Spinal cord (tissue), 10 donors: ENCODE results near the gene TMEM150B. TPM values are rescaled to one million over a fixed set of nuclear protein-coding genes. Genes with fewer than 3 reads are reported as not detected.
A peak's percentile ranks its signal among the peaks of the same experiment; 100 is the strongest.

Source experiments
- DNase-seq, 6 donors: peaks; one replicate each; pipeline versions ENCODE4 v3.0.0 to v3.0.0-alpha.2; 2013 to 2015; ENCODE audit warnings: low spot score in 6 of 6, low read depth in 4 of 6
- H3K27ac ChIP-seq: one replicate; pipeline ENCODE4 v1.5.1; 2013; ENCODE audit warnings: low read depth, low read length, control low read depth
- H3K27me3 ChIP-seq: one replicate; pipeline ENCODE4 v1.6.1; 2013; ENCODE audit warnings: low read length; ENCODE audit not compliant: control insufficient read depth, insufficient read depth
- H3K36me3 ChIP-seq: one replicate; pipeline ENCODE4 v1.6.1; 2013; ENCODE audit warnings: low read length; ENCODE audit not compliant: control insufficient read depth, insufficient read depth
- H3K4me1 ChIP-seq: one replicate; pipeline ENCODE4 v1.6.1; 2013; ENCODE audit warnings: low read length; ENCODE audit not compliant: control insufficient read depth, insufficient read depth
- H3K4me3 ChIP-seq: one replicate; pipeline ENCODE4 v1.5.1; 2013; ENCODE audit warnings: low read depth, low read length, control low read depth
- H3K9me3 ChIP-seq: one replicate; pipeline ENCODE4 v1.6.1; 2013; ENCODE audit warnings: low read length; ENCODE audit not compliant: control insufficient read depth, insufficient read depth
- WGBS: methylation state at CpG from one replicate; pipeline ENCODE4 v1.1.5; 2013; ENCODE audit warnings: missing lambda C conversion rate; ENCODE audit not compliant: insufficient coverage; 5-methylcytosine and 5-hydroxymethylcytosine counted together
- polyA plus RNA-seq, 2 donors: library from polyadenylated mRNA; unstranded; fragments of 120-200 nt; gene quantifications; one replicate each; pipeline ENCODE4 v1.2.1, GENCODE V29; 2013; ENCODE audit not compliant: insufficient read length in 2 of 2
- total RNA-seq, 2 donors: library from RNA; depleted of rRNA in 1 of 2; stranded (reverse); fragments of 120-200 nt in 1 of 2; fragments of >200 nt in 1 of 2; gene quantifications; one replicate each; pipeline versions ENCODE4 v1.2.3 to v1.2.4, GENCODE V29; 2013 to 2014
- donor health status: healthy.

Gene TMEM150B
- total and polyA plus RNA-seq, 4 donors, result 0.52 to 0.89 (median 0.71) TPM

- Histone ChIP-seq H3K4me3 (no peak overlapping the region), H3K27me3 (no peaks in the 10 kb centered on the region), H3K9me3 (no peaks in the 10 kb centered on the region), H3K27ac (no peak overlapping the region), H3K36me3 (peaks cover 75% of the 10 kb centered on the region), H3K4me1 (peaks cover 16% of the 10 kb centered on the region)
- 98% methylated on average over 7 of the region's 10 CpGs for WGBS
- DNase-seq, result no peak
These were observed 25.1 kb downstream of the TMEM150B start for GRCh38 chr19:55299991-55300390.

- Histone ChIP-seq H3K4me1 (peaks cover 14% of the 10 kb centered on the region), H3K9me3 (no peaks in the 10 kb centered on the region), H3K27me3 (no peaks in the 10 kb centered on the region), H3K27ac (no peak overlapping the region), H3K36me3 (peaks cover 73% of the 10 kb centered on the region), H3K4me3 (no peak overlapping the region)
- DNase-seq, result no peak
- WGBS, result 93% methylated on average over 8 of the region's 10 CpGs
These were observed 27.9 kb downstream of the TMEM150B start for GRCh38 chr19:55297267-55297666.

GRCh38 chr19:55289117-55289796 is 35.9 kb downstream of the TMEM150B start:
- Histone ChIP-seq H3K4me1 (peaks cover 37% of the 10 kb centered on the region), H3K4me3 (no peak overlapping the region), H3K27me3 (no peaks in the 10 kb centered on the region), H3K27ac (no peak overlapping the region), H3K36me3 (peaks cover 76% of the 10 kb centered on the region), H3K9me3 (no peaks in the 10 kb centered on the region)
- WGBS, result 100% methylated on average over 6 of the region's 9 CpGs
- peak in 1 of 6 donors; percentile 11 for DNase-seq

- H3K27ac ChIP-seq, result peak overlapping the region; percentile 80
- WGBS, result 78% methylated on average over 17 of the region's 21 CpGs
- H3K4me3 ChIP-seq, result no peak overlapping the region
- peaks cover 47% of the 10 kb centered on the region for H3K4me1 ChIP-seq
- H3K27me3 ChIP-seq, result no peaks in the 10 kb centered on the region
- peak in 1 of 6 donors; percentile 66 for DNase-seq
- no peaks in the 10 kb centered on the region for H3K9me3 ChIP-seq
- H3K36me3 ChIP-seq, result peaks cover 61% of the 10 kb centered on the region
These were observed 37.6 kb downstream of the TMEM150B start for GRCh38 chr19:55287361-55288079.

- Histone ChIP-seq H3K27me3 (no peaks in the 10 kb centered on the region), H3K4me1 (peaks cover 52% of the 10 kb centered on the region), H3K27ac (peak overlapping the region; percentile 61), H3K4me3 (peak overlapping the region; percentile 37), H3K36me3 (peaks cover 40% of the 10 kb centered on the region), H3K9me3 (no peaks in the 10 kb centered on the region)
- peak in 1 of 6 donors; percentile 16 for DNase-seq
- WGBS, result 22% methylated on average over 16 of the region's 18 CpGs
These were observed 39.8 kb downstream of the TMEM150B start for GRCh38 chr19:55285229-55285890.

DNA sequence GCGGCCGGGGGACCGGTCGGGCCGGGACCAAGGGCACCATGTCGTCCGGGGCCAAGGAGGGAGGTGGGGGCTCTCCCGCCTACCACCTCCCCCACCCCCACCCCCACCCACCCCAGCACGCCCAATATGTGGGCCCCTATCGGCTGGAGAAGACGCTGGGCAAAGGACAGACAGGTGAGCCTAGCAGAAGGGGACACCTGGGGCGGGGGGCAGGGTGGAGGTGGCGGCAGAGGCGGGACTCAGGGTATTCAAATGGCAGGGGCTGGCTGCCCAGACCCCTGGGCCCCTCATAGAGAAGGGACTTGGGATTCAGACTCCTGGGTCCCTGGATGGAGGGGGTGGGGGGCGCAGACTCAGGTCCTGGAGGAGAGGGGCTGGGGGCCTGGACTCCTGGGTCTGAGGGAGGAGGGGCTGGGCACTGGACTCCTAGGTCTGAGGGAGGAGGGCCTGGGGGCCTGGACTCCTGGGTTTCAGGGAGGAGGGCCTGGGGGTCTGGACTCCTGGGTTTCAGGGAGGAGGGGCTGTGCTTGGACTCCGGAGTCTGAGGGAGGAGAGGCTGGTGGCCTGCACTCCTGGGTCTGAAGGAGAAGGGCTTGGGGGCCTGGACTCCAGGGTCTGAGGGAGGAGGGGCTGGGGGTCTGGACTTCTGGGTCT is 40.6 kb downstream of the TMEM150B start:
- DNase-seq, result peak in 2 of 6 donors; percentile 5 to 27
- WGBS, result 9% methylated on average over 5 of the region's 16 CpGs
- Histone ChIP-seq H3K27ac (peak overlapping the region; percentile 61), H3K36me3 (peaks cover 34% of the 10 kb centered on the region), H3K4me3 (peak overlapping the region; percentile 37), H3K9me3 (no peaks in the 10 kb centered on the region), H3K4me1 (peaks cover 58% of the 10 kb centered on the region), H3K27me3 (no peaks in the 10 kb centered on the region)

- 6% methylated on average over 18 of the region's 44 CpGs for WGBS
- H3K9me3 ChIP-seq, result no peaks in the 10 kb centered on the region
- peak within 1 kb of the TSS; percentile 37 for H3K4me3 ChIP-seq
- DNase-seq, result peak in 5 of 6 donors; percentile 75 to 97 (median 85)
- peaks cover 65% of the 10 kb centered on the region for H3K4me1 ChIP-seq
- no peaks in the 10 kb centered on the region for H3K27me3 ChIP-seq
- H3K36me3 ChIP-seq, result peaks cover 28% of the 10 kb centered on the region
- peak within 1 kb of the TSS; percentile 61 for H3K27ac ChIP-seq
These were observed 41.4 kb downstream of the TMEM150B start, which contains the start of gene BRSK1 for GRCh38 chr19:55283548-55284377. BRSK1 (plus strand) TSS chr19:55283997; CDS start chr19:55284443, 446 bp downstream.

- WGBS, result under 1% methylated on average over 47 of the region's 52 CpGs
- peaks cover 42% of the 10 kb centered on the region for H3K4me1 ChIP-seq
- H3K9me3 ChIP-seq, result no peaks in the 10 kb centered on the region
These were observed 45.1 kb downstream of the TMEM150B start, which contains the start of gene HSPBP1 for GRCh38 chr19:55279770-55280643. HSPBP1 (minus strand) TSS chr19:55280110; CDS start chr19:55279608, 502 bp downstream.

More at GRCh38 chr19:55279770-55280643, 45.1 kb downstream of the TMEM150B start, which contains the start of gene HSPBP1:
- peak; percentile 82 to 99 (median 90) for DNase-seq
- H3K27me3 ChIP-seq, result no peaks in the 10 kb centered on the region
- peaks cover 29% of the 10 kb centered on the region for H3K36me3 ChIP-seq
- peak within 1 kb of the TSS; percentile 95 for H3K27ac ChIP-seq
- H3K4me3 ChIP-seq, result peak within 1 kb of the TSS; percentile 90
